ENCODE data around the gene RNF26. TPM values are rescaled to one million over a fixed set of nuclear protein-coding genes. Genes with fewer than 3 reads are reported as not detected.

Gene RNF26
- total RNA-seq, 1 experiment from 2014 or later = 90.6 TPM

GRCh38 chr11:119303227-119303718, 31.1 kb upstream of the RNF26 start:
- ATAC-seq (no peak), DNase-seq (ENCODE audit: low spot score) (no peak)
- H3K27ac Mint-ChIP-seq = no peak overlapping the region; the same call in 1 of the 2 replicates
- ChIA-PET POLR2A (no interaction called here), CTCF (no interaction called here)
- H3K27me3 Mint-ChIP-seq (ENCODE audit: low read depth) = no peaks in the 10 kb centered on the region
- H3K4me3 Mint-ChIP-seq = no peak overlapping the region
- peaks cover 54% of the 10 kb centered on the region for H3K36me3 Mint-ChIP-seq
- no peaks in the 10 kb centered on the region for H3K9me3 Mint-ChIP-seq
- H3K4me1 Mint-ChIP-seq = peaks cover 14% of the 10 kb centered on the region
- TF ChIP-seq, protein P1, sequence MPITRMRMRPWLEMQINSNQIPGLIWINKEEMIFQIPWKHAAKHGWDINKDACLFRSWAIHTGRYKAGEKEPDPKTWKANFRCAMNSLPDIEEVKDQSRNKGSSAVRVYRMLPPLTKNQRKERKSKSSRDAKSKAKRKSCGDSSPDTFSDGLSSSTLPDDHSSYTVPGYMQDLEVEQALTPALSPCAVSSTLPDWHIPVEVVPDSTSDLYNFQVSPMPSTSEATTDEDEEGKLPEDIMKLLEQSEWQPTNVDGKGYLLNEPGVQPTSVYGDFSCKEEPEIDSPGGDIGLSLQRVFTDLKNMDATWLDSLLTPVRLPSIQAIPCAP (CRISPR knock-in tag; IDR thresholded peaks at IDR 0.05) = no peak
- no peak for TF ChIP-seq ZNF532 (CRISPR knock-in tag; IDR thresholded peaks at IDR 0.05; ENCODE audit: borderline replicate concordance)
- TF ChIP-seq SOX15 (CRISPR knock-in tag; IDR thresholded peaks at IDR 0.05) = no peak
- TF ChIP-seq EMX1 (CRISPR knock-in tag; IDR thresholded peaks at IDR 0.05) = no peak
- TF ChIP-seq, protein P2, sequence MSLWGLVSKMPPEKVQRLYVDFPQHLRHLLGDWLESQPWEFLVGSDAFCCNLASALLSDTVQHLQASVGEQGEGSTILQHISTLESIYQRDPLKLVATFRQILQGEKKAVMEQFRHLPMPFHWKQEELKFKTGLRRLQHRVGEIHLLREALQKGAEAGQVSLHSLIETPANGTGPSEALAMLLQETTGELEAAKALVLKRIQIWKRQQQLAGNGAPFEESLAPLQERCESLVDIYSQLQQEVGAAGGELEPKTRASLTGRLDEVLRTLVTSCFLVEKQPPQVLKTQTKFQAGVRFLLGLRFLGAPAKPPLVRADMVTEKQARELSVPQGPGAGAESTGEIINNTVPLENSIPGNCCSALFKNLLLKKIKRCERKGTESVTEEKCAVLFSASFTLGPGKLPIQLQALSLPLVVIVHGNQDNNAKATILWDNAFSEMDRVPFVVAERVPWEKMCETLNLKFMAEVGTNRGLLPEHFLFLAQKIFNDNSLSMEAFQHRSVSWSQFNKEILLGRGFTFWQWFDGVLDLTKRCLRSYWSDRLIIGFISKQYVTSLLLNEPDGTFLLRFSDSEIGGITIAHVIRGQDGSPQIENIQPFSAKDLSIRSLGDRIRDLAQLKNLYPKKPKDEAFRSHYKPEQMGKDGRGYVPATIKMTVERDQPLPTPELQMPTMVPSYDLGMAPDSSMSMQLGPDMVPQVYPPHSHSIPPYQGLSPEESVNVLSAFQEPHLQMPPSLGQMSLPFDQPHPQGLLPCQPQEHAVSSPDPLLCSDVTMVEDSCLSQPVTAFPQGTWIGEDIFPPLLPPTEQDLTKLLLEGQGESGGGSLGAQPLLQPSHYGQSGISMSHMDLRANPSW (CRISPR knock-in tag; conservative IDR thresholded peaks at IDR 0.05; ENCODE audit: low read depth) = no peak
- TF ChIP-seq, protein P3, sequence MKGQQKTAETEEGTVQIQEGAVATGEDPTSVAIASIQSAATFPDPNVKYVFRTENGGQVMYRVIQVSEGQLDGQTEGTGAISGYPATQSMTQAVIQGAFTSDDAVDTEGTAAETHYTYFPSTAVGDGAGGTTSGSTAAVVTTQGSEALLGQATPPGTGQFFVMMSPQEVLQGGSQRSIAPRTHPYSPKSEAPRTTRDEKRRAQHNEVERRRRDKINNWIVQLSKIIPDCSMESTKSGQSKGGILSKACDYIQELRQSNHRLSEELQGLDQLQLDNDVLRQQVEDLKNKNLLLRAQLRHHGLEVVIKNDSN (CRISPR knock-in tag; IDR thresholded peaks at IDR 0.05) = no peak
- no peak for TF ChIP-seq ZBTB43 (CRISPR knock-in tag; IDR thresholded peaks at IDR 0.05)
- TF ChIP-seq CREM (CRISPR knock-in tag; IDR thresholded peaks at IDR 0.05) = no peak
- TF ChIP-seq, protein P4, sequence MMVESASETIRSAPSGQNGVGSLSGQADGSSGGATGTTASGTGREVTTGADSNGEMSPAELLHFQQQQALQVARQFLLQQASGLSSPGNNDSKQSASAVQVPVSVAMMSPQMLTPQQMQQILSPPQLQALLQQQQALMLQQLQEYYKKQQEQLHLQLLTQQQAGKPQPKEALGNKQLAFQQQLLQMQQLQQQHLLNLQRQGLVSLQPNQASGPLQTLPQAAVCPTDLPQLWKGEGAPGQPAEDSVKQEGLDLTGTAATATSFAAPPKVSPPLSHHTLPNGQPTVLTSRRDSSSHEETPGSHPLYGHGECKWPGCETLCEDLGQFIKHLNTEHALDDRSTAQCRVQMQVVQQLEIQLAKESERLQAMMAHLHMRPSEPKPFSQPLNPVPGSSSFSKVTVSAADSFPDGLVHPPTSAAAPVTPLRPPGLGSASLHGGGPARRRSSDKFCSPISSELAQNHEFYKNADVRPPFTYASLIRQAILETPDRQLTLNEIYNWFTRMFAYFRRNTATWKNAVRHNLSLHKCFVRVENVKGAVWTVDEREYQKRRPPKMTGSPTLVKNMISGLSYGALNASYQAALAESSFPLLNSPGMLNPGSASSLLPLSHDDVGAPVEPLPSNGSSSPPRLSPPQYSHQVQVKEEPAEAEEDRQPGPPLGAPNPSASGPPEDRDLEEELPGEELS (CRISPR knock-in tag; IDR thresholded peaks at IDR 0.05) = no peak
- no peak for TF ChIP-seq CBFB (CRISPR knock-in tag; IDR thresholded peaks at IDR 0.05; ENCODE audit: low read depth)
- TF ChIP-seq, protein P5, sequence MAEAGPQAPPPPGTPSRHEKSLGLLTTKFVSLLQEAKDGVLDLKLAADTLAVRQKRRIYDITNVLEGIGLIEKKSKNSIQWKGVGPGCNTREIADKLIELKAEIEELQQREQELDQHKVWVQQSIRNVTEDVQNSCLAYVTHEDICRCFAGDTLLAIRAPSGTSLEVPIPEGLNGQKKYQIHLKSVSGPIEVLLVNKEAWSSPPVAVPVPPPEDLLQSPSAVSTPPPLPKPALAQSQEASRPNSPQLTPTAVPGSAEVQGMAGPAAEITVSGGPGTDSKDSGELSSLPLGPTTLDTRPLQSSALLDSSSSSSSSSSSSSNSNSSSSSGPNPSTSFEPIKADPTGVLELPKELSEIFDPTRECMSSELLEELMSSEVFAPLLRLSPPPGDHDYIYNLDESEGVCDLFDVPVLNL (CRISPR knock-in tag; IDR thresholded peaks at IDR 0.05; ENCODE audit: borderline replicate concordance, low read depth) = no peak
- TF ChIP-seq, protein P6, sequence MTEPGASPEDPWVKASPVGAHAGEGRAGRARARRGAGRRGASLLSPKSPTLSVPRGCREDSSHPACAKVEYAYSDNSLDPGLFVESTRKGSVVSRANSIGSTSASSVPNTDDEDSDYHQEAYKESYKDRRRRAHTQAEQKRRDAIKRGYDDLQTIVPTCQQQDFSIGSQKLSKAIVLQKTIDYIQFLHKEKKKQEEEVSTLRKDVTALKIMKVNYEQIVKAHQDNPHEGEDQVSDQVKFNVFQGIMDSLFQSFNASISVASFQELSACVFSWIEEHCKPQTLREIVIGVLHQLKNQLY (CRISPR knock-in tag; IDR thresholded peaks at IDR 0.05) = no peak
